Jurkat, Clone E6-1 (cell line): ENCODE measurements around the gene GABRG3.

Experiments used
- DNase-seq: peaks from one replicate; pipeline ENCODE4 v3.0.0-alpha.2; 2011; ENCODE audit warnings: low read depth, low spot score
- H3K4me3 ChIP-seq: 2 replicates; pipeline ENCODE4 v1.5.1; 2011; ENCODE audit warnings: mild to moderate bottlenecking, low read length, control low read depth, moderate library complexity

Gene GABRG3

GRCh38 chr15:27088584-27089232, 117.7 kb downstream of the GABRG3 start:
- no peak overlapping the region for H3K4me3 ChIP-seq
- no peak for DNase-seq

DNA sequence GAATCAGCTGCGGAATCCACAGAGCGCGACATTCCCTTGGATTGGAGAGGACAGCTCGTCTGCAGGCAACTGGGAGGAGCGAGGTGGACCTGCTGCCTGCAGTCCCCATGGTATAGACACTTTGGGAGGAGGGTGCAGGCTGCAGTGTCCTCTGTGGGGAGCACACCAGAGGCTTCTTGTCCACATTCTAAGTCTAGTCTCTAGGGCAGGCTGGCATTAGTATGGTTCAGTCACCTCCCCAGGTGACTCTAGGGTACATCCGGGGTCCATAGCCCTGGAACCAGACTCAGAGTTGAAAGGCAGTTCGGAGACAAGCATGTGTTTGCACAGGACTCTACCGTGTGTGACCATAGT, 118.2 kb downstream of the GABRG3 start:
- no peak overlapping the region for H3K4me3 ChIP-seq
- no peak for DNase-seq

DNA sequence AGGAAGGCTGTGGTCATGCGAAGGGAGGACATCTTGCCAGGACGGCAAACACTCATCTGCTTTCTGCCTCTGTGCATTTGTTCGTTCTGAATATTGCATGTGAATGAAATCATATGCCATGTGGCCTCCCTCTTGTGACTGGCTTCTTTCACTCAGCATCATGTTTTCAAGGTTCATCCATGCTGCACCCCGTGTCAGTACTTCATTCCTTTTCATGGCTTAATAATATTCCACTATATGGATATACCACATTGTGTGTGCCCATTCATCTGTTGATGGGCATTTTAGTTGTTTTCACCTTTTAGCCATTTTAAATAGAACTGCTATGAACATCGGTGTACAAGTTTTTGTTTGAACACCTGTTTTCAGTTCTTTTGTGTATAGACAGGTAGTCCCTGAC, 118.7 kb downstream of the GABRG3 start:
- DNase-seq: no peak
- no peak overlapping the region for H3K4me3 ChIP-seq

- no peak overlapping the region for H3K4me3 ChIP-seq
- DNase-seq: no peak
These were observed 120.4 kb downstream of the GABRG3 start for GRCh38 chr15:27091270-27091940.

DNA sequence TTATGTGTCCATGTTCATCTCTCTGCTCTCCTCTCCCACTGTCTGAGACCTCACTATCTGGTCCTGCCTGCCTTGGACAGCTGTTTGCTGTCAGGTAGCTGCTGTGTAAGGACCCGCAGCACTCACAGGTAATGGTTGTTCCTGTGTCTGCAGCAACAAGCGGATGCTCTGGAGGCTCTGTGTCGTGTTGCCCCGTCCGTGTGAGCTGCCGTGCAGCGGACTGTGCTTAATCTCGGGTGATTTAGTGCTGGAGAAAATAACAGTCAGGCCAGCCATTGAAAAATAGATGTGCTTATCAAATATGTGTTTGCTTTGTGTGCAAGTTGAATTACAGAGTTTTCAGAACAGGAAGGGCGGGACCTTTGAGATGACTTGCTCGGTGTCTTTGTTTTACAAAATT, 121.4 kb downstream of the GABRG3 start:
- no peak for DNase-seq
- H3K4me3 ChIP-seq: no peak overlapping the region

DNA sequence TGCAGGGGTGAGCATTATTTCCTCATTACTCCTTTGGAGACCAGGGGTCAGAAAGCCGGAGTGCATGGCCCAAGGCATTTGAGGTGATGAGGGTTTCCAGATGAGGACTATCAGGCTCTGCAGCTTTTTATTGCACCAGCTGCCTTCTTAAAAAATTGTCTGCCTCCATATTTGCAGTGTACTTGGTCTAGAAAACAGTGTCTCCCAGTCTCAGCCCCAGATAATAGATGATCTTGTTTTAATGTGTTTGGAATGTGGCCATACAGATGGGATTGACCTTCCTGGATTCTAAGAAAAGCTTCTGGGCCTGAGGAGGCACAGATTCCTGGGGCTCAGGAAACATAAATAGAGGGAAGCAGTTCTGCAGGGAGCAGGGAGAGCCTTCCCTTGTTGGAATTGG, 123.3 kb downstream of the GABRG3 start:
- no peak for DNase-seq
- no peak overlapping the region for H3K4me3 ChIP-seq

- DNase-seq: no peak
- H3K4me3 ChIP-seq: no peak overlapping the region
These were observed 125.1 kb downstream of the GABRG3 start for GRCh38 chr15:27095886-27096624.

DNA sequence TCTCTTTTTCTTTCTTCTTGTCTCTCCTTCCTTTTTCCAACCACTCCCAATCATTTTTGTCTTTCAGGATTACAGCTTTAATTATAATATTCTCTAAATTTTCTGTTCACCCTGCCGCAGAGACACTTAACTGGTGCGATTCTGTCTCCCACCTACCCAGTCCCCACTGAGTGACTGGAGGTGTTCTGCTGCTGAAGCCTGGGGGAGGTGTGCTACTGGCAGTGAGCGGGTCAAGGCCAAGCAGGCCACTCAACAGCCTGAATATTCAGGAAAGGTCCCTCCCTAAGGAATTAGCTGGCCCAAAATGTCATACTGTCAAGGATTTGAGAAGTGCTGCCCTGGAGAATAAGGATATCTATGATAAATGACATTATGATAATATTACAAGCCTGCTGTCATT, 126.5 kb downstream of the GABRG3 start:
- no peak overlapping the region for H3K4me3 ChIP-seq
- DNase-seq: no peak

- no peak for DNase-seq
These were observed 131.0 kb downstream of the GABRG3 start for GRCh38 chr15:27101982-27102381.

DNA sequence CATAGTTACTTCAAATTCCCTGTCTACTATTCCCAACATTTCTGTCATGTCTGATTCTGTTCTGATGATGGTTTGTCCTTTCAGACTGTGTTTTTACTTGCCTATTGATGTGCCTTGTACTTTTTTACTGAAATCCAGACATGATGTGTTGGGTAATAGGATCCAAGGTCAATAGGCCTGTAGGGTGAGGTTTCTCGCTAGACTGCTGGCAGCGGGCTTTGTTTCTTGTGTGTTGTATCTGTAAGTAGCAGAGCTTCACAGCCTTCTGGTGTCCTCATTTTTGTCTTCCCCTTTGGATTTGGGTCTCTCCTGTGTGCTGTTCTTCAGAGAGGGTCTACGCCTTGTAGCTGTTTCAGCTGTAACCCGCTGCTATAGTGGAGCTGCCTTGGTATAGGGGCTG, 140.3 kb downstream of the GABRG3 start:
- H3K4me3 ChIP-seq: no peak overlapping the region
- no peak for DNase-seq

More at GRCh38 chr15:27101982-27102381, 131.0 kb downstream of the GABRG3 start:
- no peak overlapping the region for H3K4me3 ChIP-seq

GRCh38 chr15:27114473-27114872, 143.5 kb downstream of the GABRG3 start:
- H3K4me3 ChIP-seq: no peak overlapping the region
- no peak for DNase-seq

- no peak overlapping the region for H3K4me3 ChIP-seq
- no peak for DNase-seq
These were observed 148.8 kb downstream of the GABRG3 start for GRCh38 chr15:27119695-27120266.

DNA sequence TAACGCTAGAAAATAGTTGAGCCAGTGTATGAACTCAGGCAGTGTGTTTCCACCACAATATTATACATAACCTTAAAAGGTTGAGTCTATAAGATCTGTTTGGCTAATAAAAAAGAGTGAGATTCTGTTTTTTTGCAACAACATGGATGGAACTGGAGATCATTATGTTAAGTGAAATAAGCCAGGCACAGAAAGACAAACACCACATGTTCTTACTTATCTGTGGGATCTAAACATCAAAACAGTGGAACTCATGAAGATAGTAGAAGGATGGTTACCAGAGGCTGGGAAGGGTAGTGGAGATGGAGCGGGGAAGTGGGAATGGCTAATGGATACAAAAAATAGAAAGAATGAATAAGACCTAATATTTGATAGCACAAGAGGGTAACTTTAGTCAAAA, 150.7 kb downstream of the GABRG3 start:
- DNase-seq: no peak
- no peak overlapping the region for H3K4me3 ChIP-seq

GRCh38 chr15:27123291-27123690, 152.3 kb downstream of the GABRG3 start:
- no peak overlapping the region for H3K4me3 ChIP-seq
- no peak for DNase-seq

DNA sequence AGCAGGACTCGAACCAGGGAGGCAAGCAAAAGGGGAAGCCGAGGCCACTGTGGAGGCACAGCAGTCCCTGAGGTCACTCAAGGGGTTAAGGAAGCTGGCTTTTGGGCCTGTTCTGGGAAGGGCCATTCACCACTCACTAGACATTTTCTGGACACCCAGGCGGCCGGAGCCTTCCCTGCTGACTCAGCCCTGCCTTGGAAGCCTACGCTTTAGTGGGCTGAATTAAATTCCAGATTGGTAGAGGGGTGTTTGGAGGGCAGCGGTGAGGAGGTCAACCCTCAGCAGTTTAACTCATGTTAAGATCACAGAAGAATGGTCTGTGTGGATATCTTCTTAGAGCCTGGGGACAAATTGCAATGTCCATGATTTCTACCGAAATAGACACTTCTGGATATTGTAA, 152.8 kb downstream of the GABRG3 start:
- DNase-seq: no peak
- H3K4me3 ChIP-seq: no peak overlapping the region

DNA sequence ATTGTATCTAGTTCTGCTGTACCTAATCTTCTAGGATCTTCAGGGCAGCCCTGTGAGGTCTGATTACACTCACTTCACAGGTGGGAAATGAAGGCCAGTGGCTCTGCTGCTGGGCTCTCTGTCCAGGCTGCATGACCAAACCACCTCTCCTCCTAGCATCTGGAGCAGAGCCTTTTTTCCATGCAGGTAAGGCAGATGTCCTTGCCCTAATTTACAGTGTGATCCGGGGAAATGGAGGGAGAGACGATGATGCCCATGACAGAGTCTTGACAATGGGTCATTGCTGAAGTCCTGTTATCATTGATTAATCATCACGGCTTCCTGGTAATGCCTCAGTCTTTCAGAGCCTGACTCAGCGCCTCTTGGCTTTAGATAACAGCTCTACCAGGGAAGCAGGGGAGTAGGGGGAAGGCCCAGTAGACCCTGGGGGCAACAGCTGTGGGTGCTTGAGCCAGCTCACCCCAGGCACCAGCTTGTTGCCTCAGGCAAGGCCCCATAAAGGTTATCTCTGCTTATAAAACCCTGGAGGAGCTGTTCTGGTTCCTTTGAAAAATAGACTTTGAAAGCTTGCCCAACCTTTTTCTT, 153.4 kb downstream of the GABRG3 start:
- no peak for DNase-seq
- H3K4me3 ChIP-seq: no peak overlapping the region

DNA sequence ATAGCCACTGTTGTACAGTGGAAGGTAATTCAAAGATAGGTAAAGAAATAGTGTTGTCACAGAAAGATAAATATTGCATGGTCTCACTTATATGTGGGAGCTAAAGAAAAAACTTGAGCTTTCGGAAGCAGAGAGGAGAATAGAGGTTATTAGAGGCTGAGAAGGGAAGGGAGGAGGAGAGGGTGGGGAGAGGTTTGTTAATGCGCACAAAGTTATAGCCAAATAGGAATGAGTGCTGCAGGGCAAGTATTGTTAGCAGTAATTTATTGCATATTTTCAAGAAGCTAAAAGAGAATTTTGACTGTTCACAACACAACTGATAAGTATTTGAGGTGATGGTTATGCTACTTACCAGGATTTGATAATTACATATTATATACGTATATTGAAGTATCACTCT, 154.2 kb downstream of the GABRG3 start:
- H3K4me3 ChIP-seq: no peak overlapping the region
- DNase-seq: no peak

DNA sequence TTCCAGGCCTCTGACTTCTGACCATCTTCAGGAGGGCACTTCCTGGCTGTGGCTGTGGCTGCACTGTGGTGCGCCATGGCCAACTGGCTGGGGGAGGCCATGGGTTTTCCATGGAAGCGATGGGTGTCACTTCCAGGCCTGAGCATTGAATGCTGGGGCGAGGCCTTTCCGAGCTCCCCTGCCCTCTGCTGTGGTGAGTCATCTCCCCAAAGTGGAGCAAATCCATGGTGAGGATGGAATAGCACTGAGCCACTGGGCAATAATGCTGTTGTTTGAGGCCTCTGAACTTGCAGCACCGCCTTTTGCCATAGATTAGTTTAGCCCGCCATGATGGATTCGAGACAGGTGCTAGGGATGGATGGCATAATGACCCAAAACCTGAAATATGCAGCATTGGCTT, 155.5 kb downstream of the GABRG3 start:
- no peak overlapping the region for H3K4me3 ChIP-seq
- no peak for DNase-seq

- no peak for DNase-seq
- no peak overlapping the region for H3K4me3 ChIP-seq
These were observed 157.0 kb downstream of the GABRG3 start for GRCh38 chr15:27127815-27128570.
